ENCODE measurements around the gene NUP62.

The NUP62 gene

GRCh38 chr19:49879243-49879963 is 49.9 kb downstream of the NUP62 start:
- FAIRE-seq, result no peak

DNA sequence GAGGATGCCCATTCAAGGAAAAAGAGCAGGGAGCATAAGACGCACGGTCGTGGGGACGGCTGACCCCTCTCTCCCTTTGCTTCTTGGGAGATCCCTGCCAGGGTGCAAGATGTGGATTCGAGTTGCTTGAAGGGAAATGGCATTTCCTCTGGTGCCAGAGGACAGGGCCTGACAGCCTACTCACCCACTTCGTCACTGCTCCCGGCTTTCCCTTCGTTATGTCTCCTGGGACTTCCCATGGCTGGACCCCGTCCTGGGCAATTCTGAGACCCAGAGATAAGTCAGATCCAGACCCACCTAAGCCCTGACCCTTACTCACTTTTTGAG is 50.6 kb downstream of the NUP62 start:
- FAIRE-seq, result no peak

DNA sequence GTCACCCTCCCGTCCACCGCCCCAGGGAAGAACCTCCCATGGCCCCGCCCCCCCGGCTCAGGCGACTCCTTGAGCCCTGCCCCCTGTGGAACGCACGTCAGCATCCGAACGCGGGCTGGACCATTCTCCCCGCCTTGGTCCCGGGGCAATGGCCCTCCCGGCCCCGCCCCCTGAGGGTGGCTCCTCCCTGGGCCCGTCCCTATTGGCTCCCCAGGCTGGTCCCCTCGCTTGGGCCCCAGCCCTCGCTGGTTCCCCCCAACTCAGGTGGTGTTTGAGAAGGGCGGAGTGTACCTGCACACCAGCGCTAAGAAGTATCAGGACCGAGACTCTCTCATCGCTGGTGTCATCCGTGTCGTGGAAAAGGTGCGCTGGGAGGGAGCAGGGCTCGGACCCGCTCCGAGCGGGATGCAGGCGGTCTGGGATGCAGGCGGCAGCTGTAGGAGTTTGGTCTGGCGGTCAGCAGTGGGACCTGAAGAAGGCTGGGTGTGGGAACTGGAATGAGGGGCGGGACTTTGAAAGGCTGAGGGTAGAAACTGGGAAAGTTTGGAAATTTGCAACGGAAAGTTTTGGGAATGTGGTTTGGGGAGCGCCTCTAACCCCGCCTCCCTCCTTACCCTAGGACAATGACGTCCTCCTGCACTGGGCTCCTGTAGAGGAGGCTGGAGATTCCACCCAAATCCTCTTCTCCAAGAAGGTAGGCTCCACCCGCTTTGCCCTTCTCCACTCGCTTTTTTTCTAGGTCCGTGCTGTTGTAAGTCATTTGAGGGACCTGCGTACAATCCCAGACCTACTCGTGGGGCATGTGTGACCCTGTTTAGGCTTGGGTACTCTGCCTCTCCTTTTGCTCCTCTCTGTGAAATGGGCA is 51.2 kb downstream of the NUP62 start:
- peak; percentile 44 for FAIRE-seq

GRCh38 chr19:49877020-49877878 is 52.1 kb downstream of the NUP62 start, which contains the start of the genes AKT1S1 and TBC1D17:
TSS of gene AKT1S1 (minus strand) at chr19:49877355. CDS start at chr19:49873295, 4,060 bp downstream.
TSS of gene TBC1D17 (plus strand) at chr19:49877702. CDS start at chr19:49877724, 22 bp downstream.
- FAIRE-seq, result peak; percentile 98

DNA sequence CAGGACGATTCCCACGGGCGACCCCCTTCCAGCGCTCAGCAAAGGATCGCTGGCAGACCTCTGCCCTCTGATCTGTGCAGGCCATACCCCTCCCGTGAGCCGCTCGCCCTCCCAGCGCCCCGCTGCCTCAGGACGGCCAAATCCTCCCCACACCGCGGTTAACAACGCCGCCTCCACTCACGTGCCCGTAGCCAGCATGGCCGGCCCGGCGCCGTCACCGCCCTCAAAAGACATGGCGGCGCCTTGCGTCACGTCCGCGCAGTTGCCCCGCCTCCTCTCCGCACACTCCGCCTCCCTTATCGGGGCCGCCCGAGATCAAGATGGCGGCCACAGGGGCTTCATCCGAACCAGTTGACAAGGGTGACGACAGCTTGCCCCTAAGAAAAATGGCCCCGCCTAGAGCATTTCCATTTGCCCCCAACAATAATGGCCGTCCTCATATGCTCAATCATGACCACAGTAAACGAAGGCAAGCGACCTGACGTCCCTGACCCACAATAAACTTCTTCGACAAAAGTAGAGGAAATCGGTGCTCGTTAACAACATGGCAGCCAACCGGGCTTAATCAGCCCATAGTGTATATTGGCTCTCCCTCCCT is 52.8 kb downstream of the NUP62 start:
- FAIRE-seq, result peak; percentile 97

- FAIRE-seq, result no peak
These were observed 53.4 kb downstream of the NUP62 start for GRCh38 chr19:49875857-49876421.

GRCh38 chr19:49875177-49875576 is 54.1 kb downstream of the NUP62 start:
- FAIRE-seq, result no peak

- FAIRE-seq, result no peak
These were observed 54.7 kb downstream of the NUP62 start for GRCh38 chr19:49874503-49875157.

DNA sequence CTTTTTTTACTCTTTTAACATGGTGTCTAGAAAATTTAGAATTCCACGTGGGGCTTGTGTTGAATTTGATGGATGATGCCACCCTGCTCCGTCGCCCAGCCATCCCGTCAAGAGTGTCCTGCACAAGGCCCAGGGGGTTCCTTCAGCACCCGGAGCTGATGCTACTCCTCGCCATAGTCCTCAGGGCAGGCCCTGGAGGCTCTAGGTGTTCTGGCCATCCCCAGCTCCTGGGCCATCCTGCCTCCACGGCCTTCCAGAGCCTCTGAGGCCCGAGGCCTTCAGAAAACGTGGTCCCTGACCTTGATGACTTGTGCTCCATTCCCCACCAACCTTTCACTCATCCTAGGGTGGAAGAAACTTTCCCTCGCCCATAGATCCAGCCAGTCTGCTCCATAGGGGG is 55.5 kb downstream of the NUP62 start:
- no peak for FAIRE-seq

- FAIRE-seq, result no peak
These were observed 56.2 kb downstream of the NUP62 start for GRCh38 chr19:49873129-49873521.

DNA sequence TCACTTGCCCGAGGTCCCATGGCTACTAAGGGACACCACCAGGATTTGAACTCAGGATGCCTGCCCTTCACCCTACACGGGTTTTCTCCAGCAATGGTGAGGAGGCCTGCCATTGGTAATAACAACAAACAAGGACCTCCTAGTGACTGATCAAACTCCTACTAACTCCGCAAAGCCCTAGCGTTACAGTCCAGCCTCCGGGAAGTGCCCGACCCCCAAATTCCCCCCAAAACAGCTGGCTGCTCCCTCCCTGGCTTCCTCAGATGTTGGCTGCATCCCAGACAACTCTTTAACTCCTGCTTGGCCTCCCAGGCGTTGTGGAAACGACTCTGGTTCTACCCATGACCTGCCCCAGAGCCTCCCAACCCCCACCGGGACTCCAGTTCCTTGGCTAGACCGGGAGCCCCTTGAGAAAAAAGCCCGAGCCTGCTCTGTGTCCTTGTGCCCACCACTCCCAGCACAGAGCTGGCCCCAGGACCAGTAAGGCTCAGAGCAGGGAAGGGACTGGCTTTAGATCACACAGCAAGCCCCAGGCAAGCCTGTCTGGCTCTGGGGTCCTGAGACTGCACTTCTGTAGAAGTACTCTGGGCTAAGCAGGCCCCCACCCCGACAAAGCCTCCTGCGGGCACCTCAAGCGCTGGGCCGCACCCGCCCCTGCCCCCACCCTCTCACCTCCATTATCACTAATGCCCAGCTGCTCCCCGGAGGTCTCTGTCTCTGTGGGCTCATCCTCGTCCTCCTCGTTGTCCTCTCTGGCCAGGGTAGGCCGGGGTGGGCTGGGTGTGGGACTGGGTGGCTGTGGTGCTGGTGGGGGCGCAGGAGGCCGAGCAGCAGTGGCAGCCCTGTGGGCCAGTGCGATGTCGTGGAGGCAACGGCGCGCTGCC is 56.8 kb downstream of the NUP62 start:
- no peak for FAIRE-seq

- no peak for FAIRE-seq
These were observed 57.8 kb downstream of the NUP62 start for GRCh38 chr19:49871349-49871985.

- no peak for FAIRE-seq
These were observed 58.9 kb downstream of the NUP62 start for GRCh38 chr19:49870309-49870901.

- peak; percentile 100 for FAIRE-seq
These were observed 59.6 kb downstream of the NUP62 start for GRCh38 chr19:49869484-49870308.

- no peak for FAIRE-seq
These were observed 60.3 kb downstream of the NUP62 start for GRCh38 chr19:49869009-49869483.

GRCh38 chr19:49866933-49867782 is 62.1 kb downstream of the NUP62 start, which contains the start of gene PNKP:
TSS of gene PNKP (minus strand) at chr19:49867576. CDS start at chr19:49867204, 372 bp downstream.
- FAIRE-seq, result peak; percentile 68

DNA sequence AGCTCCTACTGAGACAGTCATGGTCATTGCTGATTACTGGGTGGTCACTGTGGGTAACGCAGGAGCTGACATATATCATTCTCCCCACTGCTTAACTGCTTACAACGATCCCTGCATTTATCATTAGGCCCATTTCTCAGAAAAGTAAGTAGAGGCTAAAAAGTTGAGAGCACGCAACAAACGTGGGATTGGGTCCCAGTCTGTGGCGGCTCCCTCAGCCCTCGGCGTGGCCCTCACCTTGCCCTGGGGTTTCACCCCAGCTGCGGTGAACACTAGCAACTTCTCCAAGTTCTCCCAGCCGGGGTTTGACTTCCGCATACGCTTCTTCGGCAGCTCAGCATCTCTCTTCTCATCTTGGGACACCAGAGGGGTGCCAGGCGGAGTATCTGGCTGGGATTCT is 64.4 kb downstream of the NUP62 start:
- no peak for FAIRE-seq

DNA sequence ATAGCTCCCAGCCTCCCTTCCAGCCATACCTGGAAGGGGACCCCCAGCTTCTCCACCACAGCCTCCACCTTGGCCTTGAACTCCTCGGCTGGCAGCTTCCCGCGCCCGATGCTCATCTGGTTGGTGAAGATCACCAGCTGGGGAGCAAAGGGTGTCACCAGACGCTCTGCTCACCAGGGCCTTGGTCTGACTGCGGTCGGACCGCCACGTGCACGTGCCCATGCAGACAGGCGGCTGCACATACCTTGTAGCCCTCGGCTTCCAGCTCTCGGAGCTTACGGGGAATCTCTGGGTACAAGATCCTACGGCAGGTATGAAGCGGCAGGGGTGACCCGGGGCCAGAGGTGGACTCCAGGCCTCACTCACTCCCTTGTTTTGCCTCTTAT is 65.4 kb downstream of the NUP62 start:
- no peak for FAIRE-seq
